Measurements from ENCODE around the gene SPC24.
"Not testable (repeated sequence)": the region's sequence is repeated elsewhere in the genome, so short reads cannot be mapped to it uniquely, and the experiment has no call there.

SPC24 gene

GRCh38 chr19:11187441-11187840 lies 31.9 kb upstream of the SPC24 start:
- no peaks in the 10 kb centered on the region for H3K4me1 ChIP-seq (ENCODE audit: control insufficient read depth in 1 of 2, insufficient read depth in 1 of 2, low read depth in 1 of 2, low read length in 1 of 2)
- no peak overlapping the region for H3K27ac ChIP-seq
- no peak overlapping the region for H3K4me3 ChIP-seq (ENCODE audit: low read depth in 1 of 2, low read length in 1 of 2)
- TF ChIP-seq CTCF (IDR thresholded peaks at IDR 0.05) = no peak
- H3K36me3 ChIP-seq = no peaks in the 10 kb centered on the region
- H3K27me3 ChIP-seq = no peaks in the 10 kb centered on the region
- H3K9me3 ChIP-seq = no peaks in the 10 kb centered on the region

- H3K9me3 ChIP-seq = no peaks in the 10 kb centered on the region
- no peaks in the 10 kb centered on the region for H3K27me3 ChIP-seq
- TF ChIP-seq CTCF (IDR thresholded peaks at IDR 0.05) = no peak
- H3K27ac ChIP-seq = no peak overlapping the region
- no peak overlapping the region for H3K4me3 ChIP-seq (ENCODE audit: low read depth in 1 of 2, low read length in 1 of 2)
- H3K4me1 ChIP-seq (ENCODE audit: control insufficient read depth in 1 of 2, insufficient read depth in 1 of 2, low read depth in 1 of 2, low read length in 1 of 2) = no peaks in the 10 kb centered on the region
- H3K36me3 ChIP-seq = no peaks in the 10 kb centered on the region
These were observed 27.4 kb upstream of the SPC24 start for GRCh38 chr19:11182994-11183393.

GRCh38 chr19:11181488-11181887 lies 25.9 kb upstream of the SPC24 start:
- no peaks in the 10 kb centered on the region for H3K9me3 ChIP-seq
- no peaks in the 10 kb centered on the region for H3K27me3 ChIP-seq
- H3K4me1 ChIP-seq (ENCODE audit: control insufficient read depth in 1 of 2, insufficient read depth in 1 of 2, low read depth in 1 of 2, low read length in 1 of 2) = no peaks in the 10 kb centered on the region
- no peaks in the 10 kb centered on the region for H3K36me3 ChIP-seq
- H3K4me3 ChIP-seq (ENCODE audit: low read depth in 1 of 2, low read length in 1 of 2) = no peak overlapping the region
- no peak for TF ChIP-seq CTCF (IDR thresholded peaks at IDR 0.05)
- no peak overlapping the region for H3K27ac ChIP-seq

GRCh38 chr19:11180975-11181374 lies 25.4 kb upstream of the SPC24 start:
- not testable (repeated sequence) for H3K4me1 ChIP-seq (ENCODE audit: control insufficient read depth in 1 of 2, insufficient read depth in 1 of 2, low read depth in 1 of 2, low read length in 1 of 2); H3K4me3 ChIP-seq (ENCODE audit: low read depth in 1 of 2, low read length in 1 of 2); H3K9me3 ChIP-seq; H3K27me3 ChIP-seq; H3K36me3 ChIP-seq; H3K27ac ChIP-seq

GRCh38 chr19:11180346-11180745 lies 24.8 kb upstream of the SPC24 start:
- no peaks in the 10 kb centered on the region for H3K36me3 ChIP-seq
- H3K27me3 ChIP-seq = no peaks in the 10 kb centered on the region
- H3K4me3 ChIP-seq (ENCODE audit: low read depth in 1 of 2, low read length in 1 of 2) = no peak overlapping the region
- H3K9me3 ChIP-seq = no peaks in the 10 kb centered on the region
- TF ChIP-seq CTCF (IDR thresholded peaks at IDR 0.05) = no peak
- no peak overlapping the region for H3K27ac ChIP-seq
- no peaks in the 10 kb centered on the region for H3K4me1 ChIP-seq (ENCODE audit: control insufficient read depth in 1 of 2, insufficient read depth in 1 of 2, low read depth in 1 of 2, low read length in 1 of 2)

- TF ChIP-seq CTCF (IDR thresholded peaks at IDR 0.05) = no peak
- Histone ChIP-seq H3K36me3 (no peaks in the 10 kb centered on the region), H3K9me3 (no peaks in the 10 kb centered on the region), H3K4me1 (ENCODE audit: control insufficient read depth in 1 of 2, insufficient read depth in 1 of 2, low read depth in 1 of 2, low read length in 1 of 2) (no peaks in the 10 kb centered on the region), H3K27ac (no peak overlapping the region), H3K4me3 (ENCODE audit: low read depth in 1 of 2, low read length in 1 of 2) (no peak overlapping the region), H3K27me3 (no peaks in the 10 kb centered on the region)
These were observed 24.2 kb upstream of the SPC24 start for GRCh38 chr19:11179716-11180297.

GRCh38 chr19:11179145-11179465 lies 23.5 kb upstream of the SPC24 start:
- H3K4me1 ChIP-seq (ENCODE audit: control insufficient read depth in 1 of 2, insufficient read depth in 1 of 2, low read depth in 1 of 2, low read length in 1 of 2); H3K36me3 ChIP-seq; H3K4me3 ChIP-seq (ENCODE audit: low read depth in 1 of 2, low read length in 1 of 2); H3K27me3 ChIP-seq; H3K9me3 ChIP-seq; H3K27ac ChIP-seq: not testable (repeated sequence)
